IMR-90 (cell line): ENCODE measurements around the gene ORC2. TPM values are rescaled to one million over a fixed set of nuclear protein-coding genes. Genes with fewer than 3 reads are reported as not detected.
"Not testable (repeated sequence)": the region's sequence is repeated elsewhere in the genome, so short reads cannot be mapped to it uniquely, and the experiment has no call there.

Experiments used
- ATAC-seq: fragments of 200-7000 bp; cut with Tn5 transposase; 2 replicates; pipeline ENCODE4 v1.9.1; 2020; ENCODE audit warnings: low read depth, mild to moderate bottlenecking, moderate library complexity
- BruUV-seq: library from RNA; stranded (reverse); fragments of 400-500 nt; replicated peaks from 2 replicates; lab custom pipeline; 2021; lab: Mats Ljungman, UMichigan
- CTCF ChIA-PET: fragments of 300-600 bp; formaldehyde crosslinking; extraction: SDS; loops from one replicate; lab custom pipeline; 2021; ENCODE audit warnings: antibody characterized with exemption; lab: Yijun Ruan, JAX
- POLR2A ChIA-PET: fragments of 300-600 bp; sonication (Branson Sonifier 250); formaldehyde crosslinking; loops from one replicate; lab custom pipeline; 2022; ENCODE audit warnings: antibody characterized with exemption; ENCODE audit not compliant: unreplicated experiment; lab: Charles Lee
- DNase-seq: peaks from one replicate; pipeline ENCODE4 v3.0.0; 2013
- H2AFZ ChIP-seq: replicated peaks from 2 replicates; pipeline ENCODE3; 2013; ENCODE audit warnings: low read length, mild to moderate bottlenecking; ENCODE audit not compliant: poor library complexity
- H2AK5ac ChIP-seq: 2 replicates; pipeline ENCODE4 v1.6.1; 2013; ENCODE audit warnings: low read depth, low read length, inconsistent platforms
- H2AK9ac ChIP-seq: replicated peaks from 2 replicates; pipeline ENCODE3; 2013; ENCODE audit warnings: mild to moderate bottlenecking, low read depth, low read length, moderate library complexity; ENCODE audit not compliant: poor library complexity
- H2BK120ac ChIP-seq: 2 replicates; pipeline ENCODE4 v1.6.1; 2013; ENCODE audit warnings: low read depth, low read length, inconsistent platforms
- H2BK15ac ChIP-seq: 3 replicates; pipeline ENCODE4 v1.6.1; 2013; ENCODE audit warnings: low read depth, low read length, inconsistent platforms
- H2BK20ac ChIP-seq: 2 replicates; pipeline ENCODE4 v1.6.1; 2013; ENCODE audit warnings: low read depth, mild to moderate bottlenecking, inconsistent platforms, low read length, moderate library complexity
- H2BK5ac ChIP-seq: 2 replicates; pipeline ENCODE4 v1.6.1; 2013; ENCODE audit warnings: mild to moderate bottlenecking, low read depth, low read length, inconsistent platforms; ENCODE audit not compliant: poor library complexity, severe bottlenecking
- H3K14ac ChIP-seq: replicated peaks from 2 replicates; pipeline ENCODE4 v1.6.1; 2013; ENCODE audit warnings: low read depth, low read length, inconsistent platforms
- H3K18ac ChIP-seq: 2 replicates; pipeline ENCODE4 v1.6.1; 2013; ENCODE audit warnings: low read depth, low read length, control low read depth
- H3K23ac ChIP-seq: 2 replicates; pipeline ENCODE4 v1.6.1; 2013; ENCODE audit warnings: low read depth, low read length, inconsistent platforms
- H3K27ac ChIP-seq: 2 replicates; pipeline ENCODE4 v1.5.1; 2013; ENCODE audit warnings: mild to moderate bottlenecking, control low read depth, low read length; ENCODE audit not compliant: insufficient read depth
- H3K27me3 ChIP-seq: 2 replicates; pipeline ENCODE4 v1.6.1; 2013; ENCODE audit warnings: low read length; ENCODE audit not compliant: control insufficient read depth, insufficient read depth
- H3K36me3 ChIP-seq: 2 replicates; pipeline ENCODE4 v1.6.1; 2013; ENCODE audit warnings: low read length, mixed read lengths; ENCODE audit not compliant: control insufficient read depth, insufficient read depth
- H3K4ac ChIP-seq: 2 replicates; pipeline ENCODE4 v1.6.1; 2013; ENCODE audit warnings: low read depth, low read length, inconsistent platforms
- H3K4me1 ChIP-seq: 2 replicates; pipeline ENCODE4 v1.6.1; 2013; ENCODE audit warnings: low read length, mixed read lengths; ENCODE audit not compliant: control insufficient read depth, insufficient read depth
- H3K4me2 ChIP-seq: 2 replicates; pipeline ENCODE4 v1.6.1; 2013; ENCODE audit warnings: low read depth, mild to moderate bottlenecking, control low read depth, low read length, moderate library complexity
- H3K4me3 ChIP-seq: 2 replicates; pipeline ENCODE4 v1.5.1; 2013; ENCODE audit warnings: low read depth, mild to moderate bottlenecking, control low read depth, low read length, moderate library complexity; ENCODE audit not compliant: insufficient read depth
- H3K56ac ChIP-seq: 2 replicates; pipeline ENCODE4 v1.6.1; 2013; ENCODE audit warnings: low read length, inconsistent platforms; ENCODE audit not compliant: insufficient read depth; ENCODE audit errors: extremely low read depth
- H3K79me1 ChIP-seq, 2 experiments: 2 replicates each; pipeline ENCODE4 v1.6.1; 2013; ENCODE audit warnings: low read length in 2 of 2, inconsistent platforms in 1 of 2, low read depth in 1 of 2
- H3K9ac ChIP-seq: 2 replicates; pipeline ENCODE4 v1.6.1; 2013; ENCODE audit warnings: low read depth, low read length, control low read depth
- H3K9me1 ChIP-seq: 2 replicates; pipeline ENCODE4 v1.6.1; 2013; ENCODE audit warnings: low read length, inconsistent platforms; ENCODE audit not compliant: insufficient read depth
- H3K9me3 ChIP-seq: 2 replicates; pipeline ENCODE4 v1.6.1; 2013; ENCODE audit warnings: low read length; ENCODE audit not compliant: control insufficient read depth, insufficient read depth
- H4K20me1 ChIP-seq: 2 replicates; pipeline ENCODE4 v1.6.1; 2013; ENCODE audit warnings: low read length, inconsistent platforms; ENCODE audit not compliant: insufficient read depth
- H4K5ac ChIP-seq: 2 replicates; pipeline ENCODE4 v1.6.1; 2013; ENCODE audit warnings: mild to moderate bottlenecking, low read depth, low read length, control low read depth
- H4K8ac ChIP-seq, 2 experiments: 2 replicates each; pipeline ENCODE4 v1.6.1; 2013; ENCODE audit warnings: low read depth in 2 of 2, low read length in 2 of 2, control low read depth in 1 of 2, inconsistent platforms in 1 of 2
- H4K91ac ChIP-seq: 2 replicates; pipeline ENCODE4 v1.6.1; 2013; ENCODE audit warnings: low read depth, low read length, inconsistent platforms; ENCODE audit not compliant: insufficient read depth
- MAZ ChIP-seq: IDR thresholded peaks from 2 replicates; pipeline ENCODE4 v1.6.1; 2012; ENCODE audit warnings: low read depth, mild to moderate bottlenecking, low read length, improper control_type of control experiment, moderate library complexity, borderline replicate concordance
- SMC3 ChIP-seq: fragments of 150-350 bp; IDR thresholded peaks from 2 replicates; pipeline ENCODE4 v1.6.1; 2016; ENCODE audit warnings: low read depth, mild to moderate bottlenecking, antibody characterized with exemption, low read length, moderate library complexity
- WGBS, 2 experiments: methylation state at CpG; one replicate each; pipeline versions ENCODE4 v1.1.5 to v1.1.7; 2013; ENCODE audit warnings: missing lambda C conversion rate in 2 of 2; ENCODE audit not compliant: insufficient read length in 1 of 2; ENCODE audit errors: extremely low coverage in 2 of 2; 5-methylcytosine and 5-hydroxymethylcytosine counted together
- dilution Hi-C: fragments of 300-500 bp; cut with HindIII; formaldehyde crosslinking; loops from one replicate; pipeline ENCODE4 v1.14.3; 2018; ENCODE audit warnings: low sequenced_read_pairs; ENCODE audit not compliant: unreplicated experiment
- in situ Hi-C: fragments of 300-500 bp; cut with MboI; formaldehyde crosslinking; loops from 3 replicates; pipeline ENCODE4 v1.14.3; 2019; ENCODE audit warnings: low sequenced_read_pairs, inconsistent platforms, mixed read lengths
- intact Hi-C: fragments of 100-400 bp; cut with micrococcal nuclease; formaldehyde crosslinking; loops from 2 replicates; pipeline ENCODE4 v1.10.0; 2022
- polyA plus RNA-seq, 3 experiments: library from polyadenylated mRNA; depleted of rRNA; stranded (reverse); fragments of >200 nt; gene quantifications; 2 replicates each; pipeline ENCODE4 v1.2.3, GENCODE V29; 2012; ENCODE audit warnings: low replicate concordance in 1 of 3
- total RNA-seq: library from RNA; depleted of rRNA; stranded (reverse); fragments of >200 nt; gene quantifications from 2 replicates; pipeline ENCODE4 v1.2.3, GENCODE V29; 2012

ORC2 gene
- total and polyA plus RNA-seq, 2 of the 4 experiments (the other 2 are of a cell fraction) = 4.4 to 10.0 TPM

DNA sequence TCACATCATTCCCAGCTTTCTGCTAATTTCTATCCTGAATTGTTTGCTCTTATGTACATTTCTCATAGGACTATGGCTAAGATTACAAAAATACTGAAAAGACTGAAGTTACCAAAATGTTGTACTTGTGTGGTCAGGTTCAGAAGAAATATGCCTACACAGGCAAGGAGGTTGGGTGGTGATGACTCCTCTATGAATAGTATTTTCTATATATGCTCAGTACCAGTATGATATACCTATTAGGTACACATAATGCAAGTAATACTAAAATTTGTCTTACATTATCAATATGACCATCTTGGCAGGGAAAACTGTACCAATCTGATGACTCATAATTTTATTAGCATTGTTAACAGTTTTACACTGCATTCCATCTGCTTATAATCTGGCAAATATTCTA lies 12.2 kb upstream of the ORC2 start:
- CTCF ChIA-PET = interaction anchor here (1.9 kb wide), 1 partner anchor 12 kb away, joined by 8 read pairs; the partner anchor contains the start of gene ORC2
- Histone ChIP-seq H3K4me3 (no peak overlapping the region), H3K79me1 (no peaks in the 10 kb centered on the region), H4K20me1 (no peaks in the 10 kb centered on the region), H3K18ac (no peak overlapping the region), H2BK5ac (no peak overlapping the region), H2AK5ac (no peak overlapping the region), H3K4me1 (no peaks in the 10 kb centered on the region), H3K4me2 (no peak overlapping the region), H3K4ac (no peak overlapping the region), H2AFZ (no peak overlapping the region), H3K9me1 (no peaks in the 10 kb centered on the region), H4K8ac (no peak overlapping the region), H2BK15ac (no peak overlapping the region), H3K36me3 (no peaks in the 10 kb centered on the region), H2BK20ac (no peak overlapping the region), H3K27ac (no peak overlapping the region), H4K5ac (no peak overlapping the region), H3K9ac (no peak overlapping the region), H3K14ac (no peak overlapping the region), H3K27me3 (no peaks in the 10 kb centered on the region), H3K23ac (no peak overlapping the region), H2BK120ac (no peak overlapping the region), H4K91ac (no peak overlapping the region), H2AK9ac (no peak overlapping the region), H3K9me3 (no peaks in the 10 kb centered on the region), H3K56ac (no peak overlapping the region)
- ATAC-seq = no peak
- POLR2A ChIA-PET = no interaction called here
- in situ Hi-C loops (no loop called here), intact Hi-C loops (no loop called here), dilution Hi-C loops (no loop called here)
- DNase-seq = no peak
- no TSS peak for BruUV-seq
- no peak for TF ChIP-seq MAZ
- TF ChIP-seq SMC3 = no peak

DNA sequence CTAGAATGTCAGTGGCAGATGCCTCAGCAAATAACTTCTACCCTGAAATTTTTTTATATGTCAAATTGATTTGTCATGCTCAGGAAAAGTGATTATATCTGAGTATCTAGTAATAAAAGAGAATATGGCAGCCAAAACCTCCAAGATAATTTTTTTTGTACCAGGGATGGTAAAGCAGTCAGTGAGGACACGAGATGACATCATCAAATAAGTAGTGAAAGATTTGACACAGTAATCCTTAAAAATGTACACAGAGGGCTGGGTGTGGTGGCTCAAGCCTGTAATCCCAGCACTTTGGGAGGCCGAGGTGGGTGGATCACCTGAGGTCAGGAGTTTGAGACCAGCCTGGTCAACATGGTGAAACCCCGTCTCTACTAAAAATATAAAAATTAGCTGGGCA lies 6.6 kb upstream of the ORC2 start:
- H3K4ac ChIP-seq, DNase-seq, H3K79me1 ChIP-seq, H2BK15ac ChIP-seq, H4K8ac ChIP-seq, H4K20me1 ChIP-seq, H3K56ac ChIP-seq, intact Hi-C loops, H3K4me3 ChIP-seq, POLR2A ChIA-PET, H2AK9ac ChIP-seq, H3K4me2 ChIP-seq, H3K9me1 ChIP-seq, H3K36me3 ChIP-seq, H3K9ac ChIP-seq, H2BK5ac ChIP-seq, CTCF ChIA-PET, H2BK120ac ChIP-seq, BruUV-seq, H2BK20ac ChIP-seq, H2AFZ ChIP-seq, H3K18ac ChIP-seq, dilution Hi-C loops, H4K91ac ChIP-seq, H3K9me3 ChIP-seq, in situ Hi-C loops, H4K5ac ChIP-seq, H3K27me3 ChIP-seq, H3K23ac ChIP-seq, ATAC-seq, H3K4me1 ChIP-seq, H3K27ac ChIP-seq, H3K14ac ChIP-seq, H2AK5ac ChIP-seq: not testable (repeated sequence)
- WGBS, 2 experiments = no CpG with 5 or more reads among the region's 3 CpGs
